Measurements from ENCODE around the gene MYOZ2.

GRCh38 chr4:119207051-119207450 lies 71.4 kb downstream of the MYOZ2 start:
- no peak for TF ChIP-seq ZFP3 (CRISPR knock-in tag; IDR thresholded peaks at IDR 0.05)
- TF ChIP-seq PPARA (CRISPR knock-in tag; IDR thresholded peaks at IDR 0.05; ENCODE audit: borderline replicate concordance) = no peak
- no peak for TF ChIP-seq ZNF565 (CRISPR knock-in tag; conservative IDR thresholded peaks at IDR 0.05; ENCODE audit: low read depth)
- no peak for TF ChIP-seq RARB (CRISPR knock-in tag; IDR thresholded peaks at IDR 0.05)
- no peak for TF ChIP-seq GLIS3 (CRISPR knock-in tag; IDR thresholded peaks at IDR 0.05)
- no peak for TF ChIP-seq ZNF70 (CRISPR knock-in tag; IDR thresholded peaks at IDR 0.05)
- no peak for TF ChIP-seq TCF4 (CRISPR knock-in tag; IDR thresholded peaks at IDR 0.05; ENCODE audit: borderline replicate concordance)
- TF ChIP-seq PATZ1 (CRISPR knock-in tag; IDR thresholded peaks at IDR 0.05; ENCODE audit: borderline replicate concordance) = no peak
- TF ChIP-seq ESRRG (CRISPR knock-in tag; IDR thresholded peaks at IDR 0.05) = no peak
- no peak for TF ChIP-seq OSR1 (CRISPR knock-in tag; IDR thresholded peaks at IDR 0.05)
- no peak for TF ChIP-seq ZNF8 (CRISPR knock-in tag; IDR thresholded peaks at IDR 0.05)
- TF ChIP-seq ARNTL (CRISPR knock-in tag; IDR thresholded peaks at IDR 0.05; ENCODE audit: borderline replicate concordance, low read depth) = no peak
- TF ChIP-seq CSDC2 (CRISPR knock-in tag; IDR thresholded peaks at IDR 0.05) = 0 out of 2 replicates have a peak, but pooled peaks have one; percentile 46

All from SK-N-SH treated with all-trans-retinoic acid at 6 μM for 48 hours (cell line).